Measurements from ENCODE around the gene HEBP1.

- TF ChIP-seq CTCF (IDR thresholded peaks at IDR 0.05) = peak; percentile 51
- no peak for TF ChIP-seq EZH2phosphoT487 (IDR thresholded peaks at IDR 0.05)
Measured at GRCh38 chr12:13000925-13001774, 1.1 kb upstream of the HEBP1 start.
